ENCODE measurements around the gene SGIP1. TPM values are rescaled to one million over a fixed set of nuclear protein-coding genes. Genes with fewer than 3 reads are reported as not detected.

Gene SGIP1
- polyA plus RNA-seq, 1 of the 3 experiments (the other 2 are of a cell fraction): 15.5 TPM

DNA sequence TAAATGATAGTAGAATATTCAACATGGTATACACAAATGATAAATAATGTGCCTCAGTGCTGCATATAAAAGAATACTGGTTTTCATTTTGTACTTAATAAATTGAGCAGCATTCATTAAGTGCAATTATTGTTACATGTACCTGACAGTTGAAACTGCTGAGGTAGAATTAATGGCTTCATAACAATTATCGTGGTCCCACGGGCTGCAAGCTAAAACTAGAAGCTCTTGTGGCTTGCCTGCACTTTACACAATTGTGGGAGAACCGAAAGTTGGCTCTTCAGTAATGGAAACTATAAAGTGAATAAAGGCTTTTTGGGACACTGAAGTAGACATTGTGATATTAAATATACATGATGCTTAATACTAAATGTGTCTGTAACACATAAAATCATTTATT is 243.9 kb downstream of the SGIP1 start (continued):
- TF ChIP-seq REST (IDR thresholded peaks at IDR 0.05; ENCODE audit: low read depth, low read length) (no peak), USF2 (IDR thresholded peaks at IDR 0.05; ENCODE audit: borderline replicate concordance, low read depth, low read length) (no peak)

- no peak for DNase-seq
- Histone ChIP-seq H3K9ac (no peak overlapping the region), H3K27me3 (ENCODE audit: insufficient read depth) (no peaks in the 10 kb centered on the region), H3K4me1 (ENCODE audit: control insufficient read depth in 1 of 2, insufficient read depth in 2 of 2, low read depth in 1 of 2, low read length in 1 of 2) (no peaks in the 10 kb centered on the region; a peak in 2 of 4 replicates), H3K9me2 (no peaks in the 10 kb centered on the region), H3F3A (replicated peaks; ENCODE audit: insufficient read depth) (no peaks in the 10 kb centered on the region), H3K9me3 (no peaks in the 10 kb centered on the region), H3K79me2 (ENCODE audit: insufficient read depth) (no peaks in the 10 kb centered on the region), H3K27ac (ENCODE audit: low read depth in 2 of 2, low read length in 1 of 2) (peak overlapping the region in 1 of 2 experiments; percentile 11; a peak in 2 of 4 replicates), H3K4me3 (ENCODE audit: low read depth in 2 of 2, low read length in 1 of 2) (no peak overlapping the region), H2AFZ (ENCODE audit: low read depth) (no peak overlapping the region), H3K4me2 (no peak overlapping the region), H3K36me3 (replicated peaks in 1 of 2; ENCODE audit: control insufficient read depth in 1 of 2, insufficient read depth in 2 of 2, low read length in 1 of 2) (no peaks in the 10 kb centered on the region), H4K20me1 (ENCODE audit: insufficient read depth) (no peaks in the 10 kb centered on the region)
- CTCF ChIA-PET: interaction anchor here (1.0 to 2.3 kb wide), 3 partner anchors 13 to 371 kb away, joined by 3 to 11 read pairs (median 4); no protein-coding TSS in a partner anchor
- POLR2A ChIA-PET: no interaction called here
- no peak for TF ChIP-seq ELF1 (IDR thresholded peaks at IDR 0.05)
- TF ChIP-seq GATA2 (CRISPR knock-in tag; IDR thresholded peaks at IDR 0.05): 0 out of 2 replicates have a peak, but pooled peaks have one; percentile 7
- WGBS (ENCODE audit: low lambda C conversion rate): 60% methylated on average over 4 of the region's 4 CpGs
These were observed 244.3 kb downstream of the SGIP1 start for GRCh38 chr1:66778266-66778665.

- no peaks in the 10 kb centered on the region for H3K79me2 ChIP-seq (ENCODE audit: insufficient read depth)
- H2AFZ ChIP-seq (ENCODE audit: low read depth): no peak overlapping the region
- CTCF ChIA-PET: interaction anchor here (1.0 to 1.5 kb wide), 4 partner anchors 13 to 370 kb away, joined by 3 to 5 read pairs (median 4); no protein-coding TSS in a partner anchor
- no peak overlapping the region for H3K4me3 ChIP-seq (ENCODE audit: low read depth in 2 of 2, low read length in 1 of 2)
- no peak overlapping the region for H3K4me2 ChIP-seq
- H3K9me3 ChIP-seq: no peaks in the 10 kb centered on the region
- no peaks in the 10 kb centered on the region for H4K20me1 ChIP-seq (ENCODE audit: insufficient read depth)
- H3K36me3 ChIP-seq (replicated peaks in 1 of 2; ENCODE audit: control insufficient read depth in 1 of 2, insufficient read depth in 2 of 2, low read length in 1 of 2): no peaks in the 10 kb centered on the region
- WGBS (ENCODE audit: low lambda C conversion rate): 82% methylated on average over 4 of the region's 4 CpGs
- H3K4me1 ChIP-seq (ENCODE audit: control insufficient read depth in 1 of 2, insufficient read depth in 2 of 2, low read depth in 1 of 2, low read length in 1 of 2): no peaks in the 10 kb centered on the region; a peak in 2 of 4 replicates
- no peak overlapping the region for H3K27ac ChIP-seq (ENCODE audit: low read depth in 2 of 2, low read length in 1 of 2)
- H3K9ac ChIP-seq: no peak overlapping the region
- no peaks in the 10 kb centered on the region for H3K9me2 ChIP-seq
- DNase-seq: no peak
- POLR2A ChIA-PET: no interaction called here
- no peaks in the 10 kb centered on the region for H3F3A ChIP-seq (replicated peaks; ENCODE audit: insufficient read depth)
- TF ChIP-seq GATA2 (CRISPR knock-in tag; IDR thresholded peaks at IDR 0.05): no peak
- TF ChIP-seq MEF2A (IDR thresholded peaks at IDR 0.05; ENCODE audit: borderline replicate concordance, low read depth): no peak
- no peak for TF ChIP-seq ZBTB33 (IDR thresholded peaks at IDR 0.05; ENCODE audit: borderline replicate concordance, low read depth)
- TF ChIP-seq TAF1 (IDR thresholded peaks at IDR 0.05; ENCODE audit: borderline replicate concordance, low read depth, low read length): no peak
- no peak for TF ChIP-seq REST (IDR thresholded peaks at IDR 0.05; ENCODE audit: low read depth, low read length)
- TF ChIP-seq GABPA (IDR thresholded peaks at IDR 0.05; ENCODE audit: low read depth): no peak
- TF ChIP-seq FOXJ3 (CRISPR knock-in tag; IDR thresholded peaks at IDR 0.05): no peak
- no peaks in the 10 kb centered on the region for H3K27me3 ChIP-seq (ENCODE audit: insufficient read depth)
These were observed 245.0 kb downstream of the SGIP1 start for GRCh38 chr1:66778969-66779368.

Data from SK-N-SH (cell line).